Panc1 (cell line): Measurements from ENCODE around the gene TCHH. TPM values are rescaled to one million over a fixed set of nuclear protein-coding genes. Genes with fewer than 3 reads are reported as not detected.

ENCODE experiments used
- ATAC-seq: fragments of 200-7000 bp; cut with Tn5 transposase; 2 replicates; pipeline ENCODE4 v1.9.1; 2020; ENCODE audit warnings: mild to moderate bottlenecking, moderate library complexity
- BruUV-seq: library from RNA; stranded (reverse); fragments of 400-500 nt; replicated peaks from 2 replicates; lab custom pipeline; 2021; lab: Mats Ljungman, UMichigan
- CTCF ChIA-PET: fragments of 300-600 bp; sonication (Branson Sonifier 250); formaldehyde crosslinking; loops from one replicate; lab custom pipeline; 2022; ENCODE audit warnings: antibody characterized with exemption; lab: Charles Lee
- POLR2A ChIA-PET: fragments of 300-600 bp; sonication (Branson Sonifier 250); formaldehyde crosslinking; loops from one replicate; lab custom pipeline; 2022; ENCODE audit warnings: antibody characterized with exemption; lab: Charles Lee
- DNase-seq: peaks from one replicate; pipeline ENCODE4 v3.0.0-alpha.2; 2010; ENCODE audit warnings: low read depth, low spot score
- H3K27ac ChIP-seq: 2 replicates; pipeline ENCODE4 v1.5.1; 2011; ENCODE audit warnings: mild to moderate bottlenecking, low read length, inconsistent platforms
- H3K27me3 ChIP-seq: fragments of 200-500 bp; sonication (Bioruptor generic); 2 replicates; pipeline ENCODE4 v1.6.0; 2014; ENCODE audit warnings: low read length, inconsistent platforms; ENCODE audit not compliant: control insufficient read depth, insufficient read depth
- H3K36me3 ChIP-seq: fragments of 200-500 bp; sonication (Bioruptor generic); 2 replicates; pipeline ENCODE4 v1.5.1; 2014; ENCODE audit warnings: inconsistent platforms, mild to moderate bottlenecking, low read length, moderate library complexity; ENCODE audit not compliant: control insufficient read depth, insufficient read depth
- H3K4me1 ChIP-seq: 2 replicates; pipeline ENCODE4 v1.5.1; 2011; ENCODE audit warnings: inconsistent platforms, mild to moderate bottlenecking, low read length, moderate library complexity; ENCODE audit not compliant: control insufficient read depth, insufficient read depth
- H3K4me3 ChIP-seq, 2 experiments: 2 replicates each; pipeline ENCODE4 v1.5.1; 2011 to 2012; ENCODE audit warnings: low read depth in 2 of 2, low read length in 2 of 2, mild to moderate bottlenecking in 2 of 2, inconsistent platforms in 1 of 2, moderate library complexity in 1 of 2
- H3K9me3 ChIP-seq: fragments of 200-500 bp; sonication (Bioruptor generic); 2 replicates; pipeline ENCODE4 v1.5.1; 2014; ENCODE audit warnings: low read depth, mild to moderate bottlenecking, inconsistent platforms, low read length, moderate library complexity; ENCODE audit not compliant: control insufficient read depth, insufficient read depth
- CTCF ChIP-seq: fragments of 450-650 bp; IDR thresholded peaks from 2 replicates; pipeline ENCODE4 v1.5.1; 2017; ENCODE audit warnings: mild to moderate bottlenecking
- POLR2AphosphoS5 ChIP-seq: IDR thresholded peaks from 2 replicates; pipeline ENCODE4 v1.6.1; 2012; ENCODE audit warnings: mild to moderate bottlenecking, low read depth, low read length, moderate library complexity
- REST ChIP-seq, 2 experiments: IDR thresholded peaks; 2 replicates each; pipeline ENCODE4 v1.6.1; 2011 to 2012; ENCODE audit warnings: low read depth in 2 of 2, control low read depth in 1 of 2, low read length in 1 of 2, mild to moderate bottlenecking in 1 of 2, moderate library complexity in 1 of 2; ENCODE audit not compliant: insufficient read depth in 1 of 2
- SIN3A ChIP-seq: IDR thresholded peaks from 2 replicates; pipeline ENCODE4 v1.6.1; 2012; ENCODE audit warnings: low read depth, mild to moderate bottlenecking, low read length, moderate library complexity, borderline replicate concordance; ENCODE audit not compliant: insufficient read depth
- TCF7L2 ChIP-seq: IDR thresholded peaks from 2 replicates; pipeline ENCODE4 v1.6.1; 2011; ENCODE audit warnings: mild to moderate bottlenecking, low read depth, low read length, inconsistent platforms
- in situ Hi-C: cut with HindIII; loops from 2 replicates; pipeline ENCODE4 v1.10.0; 2016; ENCODE audit warnings: low sequenced_read_pairs, low pct_unique_long_range_greater_than_20kb
- intact Hi-C: fragments of 100-400 bp; cut with micrococcal nuclease; formaldehyde crosslinking; loops from one replicate; pipeline ENCODE4 v1.10.0; 2022; ENCODE audit not compliant: unreplicated experiment
- total RNA-seq: library from RNA; stranded (reverse); gene quantifications from one replicate; pipeline ENCODE4 v1.2.1, GENCODE V29; 2021; ENCODE audit not compliant: unreplicated experiment

Gene TCHH
- total RNA-seq, 1 experiment from 2014 or later: 0.28 TPM

GRCh38 chr1:152071123-152071522 lies 44.1 kb downstream of the TCHH start:
- ATAC-seq (no peak), DNase-seq (no peak)
- no peaks in the 10 kb centered on the region for H3K4me1 ChIP-seq
- in situ Hi-C loops (no loop called here), intact Hi-C loops (no loop called here)
- no peaks in the 10 kb centered on the region for H3K9me3 ChIP-seq
- H3K4me3 ChIP-seq: no peak overlapping the region
- BruUV-seq: no TSS peak
- TF ChIP-seq TCF7L2 (no peak), POLR2AphosphoS5 (no peak), SIN3A (no peak), CTCF (no peak), REST (IDR thresholded peaks at IDR 0.05; ENCODE audit: insufficient read depth in 1 of 2, low read depth in 2 of 2, low read length in 1 of 2) (no peak)
- ChIA-PET CTCF (no interaction called here), POLR2A (no interaction called here)
- peaks cover 4% of the 10 kb centered on the region; the same call in 1 of the 2 replicates for H3K27me3 ChIP-seq
- no peak overlapping the region for H3K27ac ChIP-seq
- H3K36me3 ChIP-seq: no peaks in the 10 kb centered on the region

DNA sequence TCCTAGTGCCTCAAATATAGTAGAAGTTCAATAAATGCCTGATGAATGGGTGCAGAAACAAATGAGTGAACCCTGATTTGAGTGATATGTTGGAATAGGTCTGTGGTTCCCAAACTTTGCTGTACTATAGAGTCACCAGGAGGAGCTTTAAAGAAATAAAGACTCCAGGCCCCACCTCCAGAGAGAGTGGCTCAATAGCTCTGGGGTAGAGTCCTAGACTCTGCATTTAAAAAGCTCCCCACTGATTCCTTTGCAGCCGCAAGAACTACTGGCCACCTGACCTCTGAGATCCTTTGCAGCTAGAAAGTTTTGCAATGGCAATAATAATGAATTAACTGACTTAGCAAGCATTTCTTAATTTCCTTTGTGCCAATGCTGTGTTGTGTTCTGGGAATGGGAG lies 47.3 kb downstream of the TCHH start:
- Histone ChIP-seq H3K36me3 (no peaks in the 10 kb centered on the region), H3K9me3 (no peaks in the 10 kb centered on the region), H3K4me1 (no peaks in the 10 kb centered on the region), H3K4me3 (no peak overlapping the region), H3K27ac (no peak overlapping the region), H3K27me3 (no peaks in the 10 kb centered on the region; the same call in 1 of the 2 replicates)
- intact Hi-C loops: no loop called here
- no TSS peak for BruUV-seq
- TF ChIP-seq REST (IDR thresholded peaks at IDR 0.05; ENCODE audit: insufficient read depth in 1 of 2, low read depth in 2 of 2, low read length in 1 of 2): no peak
- no peak for TF ChIP-seq CTCF
- no peak for TF ChIP-seq POLR2AphosphoS5
- TF ChIP-seq SIN3A: no peak
- TF ChIP-seq TCF7L2: no peak
- CTCF ChIA-PET: no interaction called here
- DNase-seq: no peak
- POLR2A ChIA-PET: no interaction called here
- no peak for ATAC-seq
- in situ Hi-C loops: no loop called here
